Breast epithelium (tissue), 3 donors: ENCODE data around the gene MEF2C.

ENCODE experiments used
- POLR2A ChIP-seq: fragments of 450-650 bp; IDR thresholded peaks from one replicate; pipeline ENCODE4 v1.6.1; 2016; ENCODE audit warnings: antibody characterized with exemption, mild to moderate bottlenecking, moderate library complexity
- POLR2AphosphoS5 ChIP-seq, 3 donors: sonication (generic); formaldehyde crosslinking; IDR thresholded peaks; one replicate each; pipeline ENCODE4 v1.6.1; 2017; ENCODE audit warnings: antibody characterized with exemption in 3 of 3

DNA sequence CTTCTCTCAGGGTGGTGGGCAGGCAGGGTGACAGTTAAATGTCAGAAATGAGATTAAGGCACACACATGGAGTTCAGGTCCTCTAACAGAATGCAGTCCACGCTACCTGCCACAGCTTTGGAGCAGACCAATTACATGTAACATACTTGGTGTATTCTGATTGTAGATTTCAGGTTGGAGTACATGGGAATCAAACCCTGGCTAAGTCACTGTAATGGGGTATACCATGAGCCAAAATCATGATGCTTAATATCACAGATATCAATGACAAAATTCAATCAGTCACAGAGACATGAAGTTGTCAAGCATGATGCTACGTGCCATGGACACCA is 48.9 kb downstream of the MEF2C start:
- TF ChIP-seq POLR2A (no peak), POLR2AphosphoS5 (IDR thresholded peaks at IDR 0.05) (no peak)
